ENCODE measurements around the gene KCTD5.
"Not testable (repeated sequence)": the region's sequence is repeated elsewhere in the genome, so short reads cannot be mapped to it uniquely, and the experiment has no call there.

DNA sequence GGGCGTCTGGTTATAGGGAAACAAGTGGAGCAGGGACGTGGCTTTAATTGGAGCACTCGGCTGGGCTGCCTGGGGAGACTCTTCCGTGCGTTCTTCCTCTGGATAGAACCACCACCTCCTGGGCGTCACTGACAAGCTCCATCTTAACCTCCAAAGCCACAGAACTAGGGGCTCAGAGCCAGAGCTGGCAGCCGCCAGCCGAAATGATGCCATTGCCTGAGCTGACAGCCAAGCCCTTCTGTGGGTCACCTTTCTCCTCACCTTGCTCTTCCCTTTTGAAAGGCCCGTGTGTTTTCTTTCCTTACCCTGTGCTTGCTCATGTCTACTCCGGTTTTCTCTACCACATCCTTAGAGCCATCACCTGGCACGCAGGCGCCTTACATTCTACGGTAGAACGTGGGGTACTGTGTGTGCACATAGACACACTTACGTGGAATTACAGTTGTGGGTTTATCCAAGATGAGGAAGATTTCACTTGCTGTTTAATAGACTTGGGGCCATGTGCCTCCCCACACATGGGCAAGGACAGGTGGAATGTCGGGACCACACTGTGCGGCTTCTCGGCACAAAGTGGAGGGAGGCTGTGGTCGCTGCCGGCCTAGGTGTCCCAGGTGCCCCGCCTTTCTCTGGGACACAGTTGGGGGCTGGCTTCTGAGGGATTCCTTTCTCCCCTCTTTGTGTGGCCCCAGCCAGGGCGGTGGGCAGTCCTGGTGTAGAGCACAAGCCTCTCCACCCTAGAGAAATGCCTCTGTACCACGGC, 3.9 kb upstream of the KCTD5 start:
- TF ChIP-seq, protein P1, sequence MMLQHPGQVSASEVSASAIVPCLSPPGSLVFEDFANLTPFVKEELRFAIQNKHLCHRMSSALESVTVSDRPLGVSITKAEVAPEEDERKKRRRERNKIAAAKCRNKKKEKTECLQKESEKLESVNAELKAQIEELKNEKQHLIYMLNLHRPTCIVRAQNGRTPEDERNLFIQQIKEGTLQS (IDR thresholded peaks at IDR 0.05): not testable (repeated sequence)
- TF ChIP-seq, protein P1 (CRISPR knock-in tag; conservative IDR thresholded peaks at IDR 0.05): not testable (repeated sequence)
- TF ChIP-seq DPF2 (IDR thresholded peaks at IDR 0.05); POLR2A (conservative IDR thresholded peaks at IDR 0.05); HDAC8 (tag; IDR thresholded peaks at IDR 0.05); TBP (optimal IDR thresholded peaks at IDR 0.05; ENCODE audit: low read depth, low read length); ERF (CRISPR knock-in tag; IDR thresholded peaks at IDR 0.05); KDM1A (IDR thresholded peaks at IDR 0.05); MIER1 (IDR thresholded peaks at IDR 0.05; ENCODE audit: low read depth); ZKSCAN1 (IDR thresholded peaks at IDR 0.05; ENCODE audit: low read depth, low read length); XRCC5 (IDR thresholded peaks at IDR 0.05; ENCODE audit: low read depth, low read length): not testable (repeated sequence)
- TF ChIP-seq, protein P2, sequence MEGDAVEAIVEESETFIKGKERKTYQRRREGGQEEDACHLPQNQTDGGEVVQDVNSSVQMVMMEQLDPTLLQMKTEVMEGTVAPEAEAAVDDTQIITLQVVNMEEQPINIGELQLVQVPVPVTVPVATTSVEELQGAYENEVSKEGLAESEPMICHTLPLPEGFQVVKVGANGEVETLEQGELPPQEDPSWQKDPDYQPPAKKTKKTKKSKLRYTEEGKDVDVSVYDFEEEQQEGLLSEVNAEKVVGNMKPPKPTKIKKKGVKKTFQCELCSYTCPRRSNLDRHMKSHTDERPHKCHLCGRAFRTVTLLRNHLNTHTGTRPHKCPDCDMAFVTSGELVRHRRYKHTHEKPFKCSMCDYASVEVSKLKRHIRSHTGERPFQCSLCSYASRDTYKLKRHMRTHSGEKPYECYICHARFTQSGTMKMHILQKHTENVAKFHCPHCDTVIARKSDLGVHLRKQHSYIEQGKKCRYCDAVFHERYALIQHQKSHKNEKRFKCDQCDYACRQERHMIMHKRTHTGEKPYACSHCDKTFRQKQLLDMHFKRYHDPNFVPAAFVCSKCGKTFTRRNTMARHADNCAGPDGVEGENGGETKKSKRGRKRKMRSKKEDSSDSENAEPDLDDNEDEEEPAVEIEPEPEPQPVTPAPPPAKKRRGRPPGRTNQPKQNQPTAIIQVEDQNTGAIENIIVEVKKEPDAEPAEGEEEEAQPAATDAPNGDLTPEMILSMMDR (IDR thresholded peaks at IDR 0.05 in 2 of 3, conservative IDR thresholded peaks at IDR 0.05 in 1 of 3; ENCODE audit: insufficient read depth in 2 of 3, low read depth in 1 of 3, low read length in 3 of 3): not testable (repeated sequence)
- TF ChIP-seq, protein P3, sequence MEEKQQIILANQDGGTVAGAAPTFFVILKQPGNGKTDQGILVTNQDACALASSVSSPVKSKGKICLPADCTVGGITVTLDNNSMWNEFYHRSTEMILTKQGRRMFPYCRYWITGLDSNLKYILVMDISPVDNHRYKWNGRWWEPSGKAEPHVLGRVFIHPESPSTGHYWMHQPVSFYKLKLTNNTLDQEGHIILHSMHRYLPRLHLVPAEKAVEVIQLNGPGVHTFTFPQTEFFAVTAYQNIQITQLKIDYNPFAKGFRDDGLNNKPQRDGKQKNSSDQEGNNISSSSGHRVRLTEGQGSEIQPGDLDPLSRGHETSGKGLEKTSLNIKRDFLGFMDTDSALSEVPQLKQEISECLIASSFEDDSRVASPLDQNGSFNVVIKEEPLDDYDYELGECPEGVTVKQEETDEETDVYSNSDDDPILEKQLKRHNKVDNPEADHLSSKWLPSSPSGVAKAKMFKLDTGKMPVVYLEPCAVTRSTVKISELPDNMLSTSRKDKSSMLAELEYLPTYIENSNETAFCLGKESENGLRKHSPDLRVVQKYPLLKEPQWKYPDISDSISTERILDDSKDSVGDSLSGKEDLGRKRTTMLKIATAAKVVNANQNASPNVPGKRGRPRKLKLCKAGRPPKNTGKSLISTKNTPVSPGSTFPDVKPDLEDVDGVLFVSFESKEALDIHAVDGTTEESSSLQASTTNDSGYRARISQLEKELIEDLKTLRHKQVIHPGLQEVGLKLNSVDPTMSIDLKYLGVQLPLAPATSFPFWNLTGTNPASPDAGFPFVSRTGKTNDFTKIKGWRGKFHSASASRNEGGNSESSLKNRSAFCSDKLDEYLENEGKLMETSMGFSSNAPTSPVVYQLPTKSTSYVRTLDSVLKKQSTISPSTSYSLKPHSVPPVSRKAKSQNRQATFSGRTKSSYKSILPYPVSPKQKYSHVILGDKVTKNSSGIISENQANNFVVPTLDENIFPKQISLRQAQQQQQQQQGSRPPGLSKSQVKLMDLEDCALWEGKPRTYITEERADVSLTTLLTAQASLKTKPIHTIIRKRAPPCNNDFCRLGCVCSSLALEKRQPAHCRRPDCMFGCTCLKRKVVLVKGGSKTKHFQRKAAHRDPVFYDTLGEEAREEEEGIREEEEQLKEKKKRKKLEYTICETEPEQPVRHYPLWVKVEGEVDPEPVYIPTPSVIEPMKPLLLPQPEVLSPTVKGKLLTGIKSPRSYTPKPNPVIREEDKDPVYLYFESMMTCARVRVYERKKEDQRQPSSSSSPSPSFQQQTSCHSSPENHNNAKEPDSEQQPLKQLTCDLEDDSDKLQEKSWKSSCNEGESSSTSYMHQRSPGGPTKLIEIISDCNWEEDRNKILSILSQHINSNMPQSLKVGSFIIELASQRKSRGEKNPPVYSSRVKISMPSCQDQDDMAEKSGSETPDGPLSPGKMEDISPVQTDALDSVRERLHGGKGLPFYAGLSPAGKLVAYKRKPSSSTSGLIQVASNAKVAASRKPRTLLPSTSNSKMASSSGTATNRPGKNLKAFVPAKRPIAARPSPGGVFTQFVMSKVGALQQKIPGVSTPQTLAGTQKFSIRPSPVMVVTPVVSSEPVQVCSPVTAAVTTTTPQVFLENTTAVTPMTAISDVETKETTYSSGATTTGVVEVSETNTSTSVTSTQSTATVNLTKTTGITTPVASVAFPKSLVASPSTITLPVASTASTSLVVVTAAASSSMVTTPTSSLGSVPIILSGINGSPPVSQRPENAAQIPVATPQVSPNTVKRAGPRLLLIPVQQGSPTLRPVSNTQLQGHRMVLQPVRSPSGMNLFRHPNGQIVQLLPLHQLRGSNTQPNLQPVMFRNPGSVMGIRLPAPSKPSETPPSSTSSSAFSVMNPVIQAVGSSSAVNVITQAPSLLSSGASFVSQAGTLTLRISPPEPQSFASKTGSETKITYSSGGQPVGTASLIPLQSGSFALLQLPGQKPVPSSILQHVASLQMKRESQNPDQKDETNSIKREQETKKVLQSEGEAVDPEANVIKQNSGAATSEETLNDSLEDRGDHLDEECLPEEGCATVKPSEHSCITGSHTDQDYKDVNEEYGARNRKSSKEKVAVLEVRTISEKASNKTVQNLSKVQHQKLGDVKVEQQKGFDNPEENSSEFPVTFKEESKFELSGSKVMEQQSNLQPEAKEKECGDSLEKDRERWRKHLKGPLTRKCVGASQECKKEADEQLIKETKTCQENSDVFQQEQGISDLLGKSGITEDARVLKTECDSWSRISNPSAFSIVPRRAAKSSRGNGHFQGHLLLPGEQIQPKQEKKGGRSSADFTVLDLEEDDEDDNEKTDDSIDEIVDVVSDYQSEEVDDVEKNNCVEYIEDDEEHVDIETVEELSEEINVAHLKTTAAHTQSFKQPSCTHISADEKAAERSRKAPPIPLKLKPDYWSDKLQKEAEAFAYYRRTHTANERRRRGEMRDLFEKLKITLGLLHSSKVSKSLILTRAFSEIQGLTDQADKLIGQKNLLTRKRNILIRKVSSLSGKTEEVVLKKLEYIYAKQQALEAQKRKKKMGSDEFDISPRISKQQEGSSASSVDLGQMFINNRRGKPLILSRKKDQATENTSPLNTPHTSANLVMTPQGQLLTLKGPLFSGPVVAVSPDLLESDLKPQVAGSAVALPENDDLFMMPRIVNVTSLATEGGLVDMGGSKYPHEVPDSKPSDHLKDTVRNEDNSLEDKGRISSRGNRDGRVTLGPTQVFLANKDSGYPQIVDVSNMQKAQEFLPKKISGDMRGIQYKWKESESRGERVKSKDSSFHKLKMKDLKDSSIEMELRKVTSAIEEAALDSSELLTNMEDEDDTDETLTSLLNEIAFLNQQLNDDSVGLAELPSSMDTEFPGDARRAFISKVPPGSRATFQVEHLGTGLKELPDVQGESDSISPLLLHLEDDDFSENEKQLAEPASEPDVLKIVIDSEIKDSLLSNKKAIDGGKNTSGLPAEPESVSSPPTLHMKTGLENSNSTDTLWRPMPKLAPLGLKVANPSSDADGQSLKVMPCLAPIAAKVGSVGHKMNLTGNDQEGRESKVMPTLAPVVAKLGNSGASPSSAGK (IDR thresholded peaks at IDR 0.05): not testable (repeated sequence)
- TF ChIP-seq, protein P4, sequence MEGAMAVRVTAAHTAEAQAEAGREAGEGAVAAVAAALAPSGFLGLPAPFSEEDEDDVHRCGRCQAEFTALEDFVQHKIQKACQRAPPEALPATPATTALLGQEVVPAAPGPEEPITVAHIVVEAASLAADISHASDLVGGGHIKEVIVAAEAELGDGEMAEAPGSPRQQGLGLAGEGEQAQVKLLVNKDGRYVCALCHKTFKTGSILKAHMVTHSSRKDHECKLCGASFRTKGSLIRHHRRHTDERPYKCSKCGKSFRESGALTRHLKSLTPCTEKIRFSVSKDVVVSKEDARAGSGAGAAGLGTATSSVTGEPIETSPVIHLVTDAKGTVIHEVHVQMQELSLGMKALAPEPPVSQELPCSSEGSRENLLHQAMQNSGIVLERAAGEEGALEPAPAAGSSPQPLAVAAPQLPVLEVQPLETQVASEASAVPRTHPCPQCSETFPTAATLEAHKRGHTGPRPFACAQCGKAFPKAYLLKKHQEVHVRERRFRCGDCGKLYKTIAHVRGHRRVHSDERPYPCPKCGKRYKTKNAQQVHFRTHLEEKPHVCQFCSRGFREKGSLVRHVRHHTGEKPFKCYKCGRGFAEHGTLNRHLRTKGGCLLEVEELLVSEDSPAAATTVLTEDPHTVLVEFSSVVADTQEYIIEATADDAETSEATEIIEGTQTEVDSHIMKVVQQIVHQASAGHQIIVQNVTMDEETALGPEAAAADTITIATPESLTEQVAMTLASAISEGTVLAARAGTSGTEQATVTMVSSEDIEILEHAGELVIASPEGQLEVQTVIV (CRISPR knock-in tag; IDR thresholded peaks at IDR 0.05; ENCODE audit: borderline replicate concordance): not testable (repeated sequence)
